GM10847 (cell line): ENCODE results near the gene EXOC4.

Experiments
- POLR2A ChIP-seq: IDR thresholded peaks from 2 replicates; pipeline ENCODE4 v1.6.1; 2011; ENCODE audit not compliant: insufficient read length; ENCODE audit errors: extremely low read depth

Gene EXOC4

GRCh38 chr7:133268355-133268754 lies 15.5 kb downstream of the EXOC4 start:
- no peak for TF ChIP-seq POLR2A

- TF ChIP-seq POLR2A, result no peak
Measured at GRCh38 chr7:133272336-133272735, 19.5 kb downstream of the EXOC4 start.

- no peak for TF ChIP-seq POLR2A
Measured at GRCh38 chr7:133273227-133273626, 20.3 kb downstream of the EXOC4 start.

- TF ChIP-seq POLR2A, result no peak
Measured at GRCh38 chr7:133274265-133274664, 21.4 kb downstream of the EXOC4 start.

- no peak for TF ChIP-seq POLR2A
Measured at GRCh38 chr7:133275008-133275407, 22.1 kb downstream of the EXOC4 start.

- no peak for TF ChIP-seq POLR2A
Measured at GRCh38 chr7:133275446-133276095, 22.7 kb downstream of the EXOC4 start.

GRCh38 chr7:133282094-133282493 lies 29.2 kb downstream of the EXOC4 start:
- TF ChIP-seq POLR2A, result no peak

GRCh38 chr7:133284092-133284491 lies 31.2 kb downstream of the EXOC4 start:
- no peak for TF ChIP-seq POLR2A

- no peak for TF ChIP-seq POLR2A
Measured at GRCh38 chr7:133288970-133289369, 36.1 kb downstream of the EXOC4 start.

GRCh38 chr7:133290041-133290440 lies 37.2 kb downstream of the EXOC4 start:
- TF ChIP-seq POLR2A, result no peak

GRCh38 chr7:133290676-133291333 lies 37.9 kb downstream of the EXOC4 start:
- no peak for TF ChIP-seq POLR2A

- no peak for TF ChIP-seq POLR2A
Measured at GRCh38 chr7:133292631-133293030, 39.8 kb downstream of the EXOC4 start.

GRCh38 chr7:133293384-133294160 lies 40.7 kb downstream of the EXOC4 start:
- no peak for TF ChIP-seq POLR2A

- no peak for TF ChIP-seq POLR2A
Measured at GRCh38 chr7:133294234-133294633, 41.4 kb downstream of the EXOC4 start.

- no peak for TF ChIP-seq POLR2A
Measured at GRCh38 chr7:133295484-133295883, 42.6 kb downstream of the EXOC4 start.

- no peak for TF ChIP-seq POLR2A
Measured at GRCh38 chr7:133297093-133297492, 44.2 kb downstream of the EXOC4 start.
